GM12875 (cell line): Measurements from ENCODE around the gene SMIM12.

ENCODE experiments used
- H3K4me3 ChIP-seq: one replicate; pipeline ENCODE4 v1.5.1; 2011; ENCODE audit warnings: low read depth, low read length, control low read depth
- TF ChIP-seq, protein P1 (sequence below): IDR thresholded peaks from 2 replicates; pipeline ENCODE4 v1.5.1; 2011; ENCODE audit warnings: low read depth, mild to moderate bottlenecking, control low read depth, inconsistent platforms, low read length, moderate library complexity, borderline replicate concordance; ENCODE audit not compliant: insufficient read depth

Gene SMIM12

DNA sequence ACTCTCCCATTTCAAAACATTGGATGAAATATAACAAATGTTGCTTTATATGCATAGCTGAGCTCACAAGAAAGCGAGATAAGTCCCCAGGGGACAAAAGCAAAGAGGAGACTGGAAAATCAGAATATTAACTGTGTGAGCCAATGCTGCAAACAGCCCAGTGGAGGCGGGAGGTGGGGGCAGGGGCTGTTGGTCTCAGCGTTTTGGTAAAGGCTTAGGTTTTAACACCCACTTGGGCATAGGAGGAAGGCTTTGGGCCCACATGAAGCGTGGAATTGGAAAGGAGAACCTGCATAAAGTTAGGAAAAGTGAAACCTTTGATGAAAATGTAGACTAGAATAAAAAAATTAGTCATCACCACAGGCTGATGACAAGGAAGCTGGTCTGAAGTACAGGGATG is 30.2 kb upstream of the SMIM12 start:
- TF ChIP-seq, protein P1, sequence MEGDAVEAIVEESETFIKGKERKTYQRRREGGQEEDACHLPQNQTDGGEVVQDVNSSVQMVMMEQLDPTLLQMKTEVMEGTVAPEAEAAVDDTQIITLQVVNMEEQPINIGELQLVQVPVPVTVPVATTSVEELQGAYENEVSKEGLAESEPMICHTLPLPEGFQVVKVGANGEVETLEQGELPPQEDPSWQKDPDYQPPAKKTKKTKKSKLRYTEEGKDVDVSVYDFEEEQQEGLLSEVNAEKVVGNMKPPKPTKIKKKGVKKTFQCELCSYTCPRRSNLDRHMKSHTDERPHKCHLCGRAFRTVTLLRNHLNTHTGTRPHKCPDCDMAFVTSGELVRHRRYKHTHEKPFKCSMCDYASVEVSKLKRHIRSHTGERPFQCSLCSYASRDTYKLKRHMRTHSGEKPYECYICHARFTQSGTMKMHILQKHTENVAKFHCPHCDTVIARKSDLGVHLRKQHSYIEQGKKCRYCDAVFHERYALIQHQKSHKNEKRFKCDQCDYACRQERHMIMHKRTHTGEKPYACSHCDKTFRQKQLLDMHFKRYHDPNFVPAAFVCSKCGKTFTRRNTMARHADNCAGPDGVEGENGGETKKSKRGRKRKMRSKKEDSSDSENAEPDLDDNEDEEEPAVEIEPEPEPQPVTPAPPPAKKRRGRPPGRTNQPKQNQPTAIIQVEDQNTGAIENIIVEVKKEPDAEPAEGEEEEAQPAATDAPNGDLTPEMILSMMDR = no peak
- H3K4me3 ChIP-seq = no peak overlapping the region

DNA sequence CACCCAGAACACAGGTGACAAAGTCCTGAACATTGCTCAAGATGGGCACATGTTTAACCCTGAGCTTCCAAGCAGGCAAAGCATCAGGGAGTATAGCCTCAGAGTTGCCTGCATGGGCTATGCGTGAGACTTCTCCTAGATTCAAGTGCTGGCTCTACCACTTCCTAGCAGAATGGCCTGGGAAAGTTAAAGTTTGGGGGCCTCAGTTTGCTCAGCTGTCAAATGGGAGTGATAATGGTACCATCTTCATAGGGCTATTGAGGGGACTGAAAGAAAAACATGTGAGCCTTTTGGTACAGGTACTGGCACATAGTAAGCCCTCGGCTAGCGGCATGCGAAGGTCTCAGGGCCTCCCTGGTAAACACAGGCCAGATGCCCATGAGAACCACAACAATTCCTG is 28.0 kb upstream of the SMIM12 start:
- H3K4me3 ChIP-seq = no peak overlapping the region
- TF ChIP-seq, protein P1 = no peak

DNA sequence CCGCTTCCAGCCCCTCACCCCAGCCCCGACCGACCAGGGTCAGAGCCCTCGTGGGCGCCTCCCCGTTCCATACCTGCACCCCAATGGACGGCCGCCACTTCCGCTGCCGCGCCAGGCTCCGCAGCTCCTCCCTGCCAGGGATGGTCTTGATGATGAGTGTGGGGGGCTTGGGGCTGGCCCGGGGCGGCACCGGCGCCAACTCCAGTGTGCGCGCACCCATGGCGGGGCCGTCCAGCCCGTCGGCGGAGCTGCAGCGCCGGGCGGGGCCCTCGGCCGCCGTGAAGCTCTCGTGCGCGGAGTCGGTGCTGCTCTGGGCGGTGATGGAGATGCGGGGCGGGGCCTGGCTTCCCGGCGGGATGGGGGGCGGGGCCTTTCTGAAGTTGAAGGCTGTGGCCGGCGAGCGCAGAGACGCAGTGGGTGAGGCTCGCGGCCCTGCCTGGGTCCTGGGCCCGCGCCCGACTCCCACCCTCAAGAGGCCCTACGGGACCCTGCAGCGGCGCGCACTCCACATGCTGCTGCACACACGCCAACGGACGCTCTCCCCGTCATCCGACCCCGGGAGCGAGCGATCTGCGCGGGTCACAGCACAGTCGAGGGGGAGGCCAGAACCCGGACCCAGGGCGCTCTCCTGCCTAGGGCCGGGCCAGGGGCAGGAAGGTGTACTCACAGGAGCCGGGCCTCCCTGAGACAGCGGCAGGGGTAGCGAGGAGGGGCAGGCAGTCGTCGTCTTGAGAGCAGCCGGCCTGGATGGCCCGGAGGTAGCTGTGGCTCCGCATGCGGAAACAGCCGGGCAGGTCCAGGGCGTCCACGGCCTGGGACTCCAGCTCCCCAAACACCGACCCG is 26.1 kb upstream of the SMIM12 start:
- TF ChIP-seq, protein P1 = no peak
- no peak overlapping the region for H3K4me3 ChIP-seq

DNA sequence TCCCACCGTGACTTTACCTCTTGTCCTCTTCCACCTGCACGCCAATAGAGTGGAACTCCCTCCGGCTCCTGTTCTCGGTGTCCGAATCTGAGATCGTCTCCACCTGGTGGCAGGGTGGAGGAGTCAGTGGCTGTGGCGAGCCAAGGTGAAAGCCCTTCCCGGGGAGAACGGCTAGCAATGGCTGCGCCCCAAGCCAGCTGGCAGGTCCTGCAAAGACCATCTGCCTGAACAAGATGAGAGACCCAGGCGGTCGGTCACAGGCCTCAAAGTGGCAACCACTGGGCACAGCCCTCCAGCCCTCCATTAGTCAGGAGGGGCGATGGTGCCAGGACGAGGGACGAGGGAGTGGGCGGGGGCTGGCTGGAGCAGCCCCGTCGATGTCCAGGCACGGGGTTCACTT is 25.4 kb upstream of the SMIM12 start:
- TF ChIP-seq, protein P1 = 0 out of 2 replicates have a peak, but pooled peaks have one; percentile 5
- no peak overlapping the region for H3K4me3 ChIP-seq

DNA sequence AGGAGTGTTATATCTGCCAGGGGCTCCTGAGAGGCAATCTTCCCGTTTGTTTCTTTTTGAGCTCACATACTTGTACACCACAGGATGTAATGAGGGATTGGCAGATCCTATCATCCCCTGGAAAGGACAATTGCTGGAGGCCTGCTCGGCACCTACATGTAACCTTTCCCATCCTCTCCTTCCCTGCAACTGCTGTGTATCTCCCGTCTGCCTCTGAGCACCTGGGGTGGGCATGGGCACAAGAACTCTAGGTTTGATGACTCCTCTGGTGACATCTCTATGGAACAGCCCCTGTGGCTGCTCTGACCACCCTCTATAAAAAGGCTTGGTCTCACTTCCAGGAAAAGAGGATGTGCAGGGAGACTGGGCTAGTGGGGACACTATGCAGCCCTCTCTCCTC is 25.0 kb upstream of the SMIM12 start:
- TF ChIP-seq, protein P1 = no peak
- no peak overlapping the region for H3K4me3 ChIP-seq

DNA sequence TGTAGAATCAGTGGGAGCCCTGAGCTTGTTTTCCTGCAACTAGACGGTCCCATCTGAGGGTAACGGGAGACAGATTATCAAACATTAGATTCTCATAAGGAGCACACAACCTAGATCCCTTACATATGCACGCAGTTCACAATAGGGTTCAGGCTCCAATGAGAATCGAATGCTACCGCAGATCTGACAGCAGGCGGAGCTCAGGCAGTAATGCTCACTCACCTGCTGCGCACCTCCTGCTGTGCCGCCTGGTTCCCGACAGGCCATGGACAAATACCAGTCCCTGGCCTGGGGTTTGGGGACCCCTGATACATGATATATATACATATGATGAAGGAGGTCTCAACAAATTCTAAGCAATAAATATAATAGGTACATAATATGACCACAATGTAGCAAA is 19.7 kb upstream of the SMIM12 start:
- TF ChIP-seq, protein P1 = no peak
- no peak overlapping the region for H3K4me3 ChIP-seq

DNA sequence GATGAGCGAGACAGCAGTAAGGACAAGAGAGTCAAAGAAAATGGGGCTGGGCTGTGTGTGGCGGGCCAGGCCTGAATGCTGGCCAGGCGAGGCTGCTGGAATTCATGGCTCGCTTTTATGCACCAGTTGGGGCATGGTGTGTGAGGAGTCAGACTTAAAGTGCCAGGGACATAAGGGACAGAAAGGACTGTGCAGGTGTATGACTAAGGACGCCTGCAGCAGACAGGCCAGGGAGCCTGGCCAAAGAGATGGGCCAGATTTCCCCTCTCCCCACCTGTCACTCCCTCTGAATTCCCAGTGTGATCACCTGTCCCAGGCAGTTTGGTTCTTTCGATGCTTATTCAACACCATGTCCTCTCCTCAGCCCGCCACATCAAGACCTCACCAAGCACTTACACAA is 16.9 kb upstream of the SMIM12 start:
- H3K4me3 ChIP-seq = no peak overlapping the region
- TF ChIP-seq, protein P1 = no peak
